Measurements from ENCODE around the gene ATG4A. TPM values are rescaled to one million over a fixed set of nuclear protein-coding genes. Genes with fewer than 3 reads are reported as not detected.

The ATG4A gene
- total and polyA plus RNA-seq, 2 experiments from 2014 or later: 8.2 to 11.5 TPM

DNA sequence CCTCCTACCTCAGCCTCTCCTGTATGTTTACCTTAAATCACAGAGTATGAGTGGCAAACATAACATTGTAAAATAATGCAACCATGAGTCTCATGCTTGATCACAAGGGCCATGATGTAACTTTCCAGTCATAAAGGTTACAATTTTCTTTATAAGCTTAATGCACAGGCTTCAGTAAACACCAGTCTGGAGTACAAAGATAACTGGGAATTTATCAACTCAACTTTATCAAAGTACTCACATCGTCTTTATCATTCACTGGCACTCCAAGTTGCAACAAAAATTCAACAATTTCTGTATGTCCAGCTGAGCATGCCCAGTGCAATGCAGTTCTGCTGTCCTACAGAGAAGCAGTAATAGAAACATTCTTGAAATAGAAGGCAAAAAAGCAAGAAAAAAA is 3.1 kb upstream of the ATG4A start:
- Histone ChIP-seq H3K4me3 (no peak overlapping the region), H3K9me2 (ENCODE audit: insufficient read depth) (no peaks in the 10 kb centered on the region), H3K9ac (no peak overlapping the region), H3F3A (ENCODE audit: insufficient read depth) (no peaks in the 10 kb centered on the region; the same call in 1 of the 2 replicates), H4K20me1 (ENCODE audit: insufficient read depth) (no peaks in the 10 kb centered on the region), H3K4me1 (ENCODE audit: insufficient read depth) (peaks cover 8% of the 10 kb centered on the region; the same call in 1 of the 2 replicates), H2AFZ (no peak overlapping the region), H3K36me3 (ENCODE audit: low read depth) (peaks cover 10% of the 10 kb centered on the region; the same call in 1 of the 2 replicates), H3K27ac (no peak overlapping the region), H3K4me2 (ENCODE audit: unreplicated experiment) (no peak overlapping the region), H3K27me3 (replicated peaks; ENCODE audit: insufficient read depth) (no peaks in the 10 kb centered on the region), H3K79me2 (ENCODE audit: insufficient read depth) (peaks cover 37% of the 10 kb centered on the region), H3K9me3 (ENCODE audit: low read depth) (no peaks in the 10 kb centered on the region)
- in situ Hi-C loops (cut with MboI): no loop called here
- WGBS, 2 experiments (ENCODE audit: low coverage in 1 of 2, low lambda C conversion rate in 2 of 2, missing lambda C conversion rate in 2 of 2): 100% methylated on average over 1 of the region's 1 CpG
- TF ChIP-seq EZH2 (IDR thresholded peaks at IDR 0.05; ENCODE audit: insufficient read depth, poor library complexity, severe bottlenecking) (no peak), EZH2phosphoT487 (IDR thresholded peaks at IDR 0.05; ENCODE audit: insufficient read depth, low read depth) (no peak)
- no peak for DNase-seq

DNA sequence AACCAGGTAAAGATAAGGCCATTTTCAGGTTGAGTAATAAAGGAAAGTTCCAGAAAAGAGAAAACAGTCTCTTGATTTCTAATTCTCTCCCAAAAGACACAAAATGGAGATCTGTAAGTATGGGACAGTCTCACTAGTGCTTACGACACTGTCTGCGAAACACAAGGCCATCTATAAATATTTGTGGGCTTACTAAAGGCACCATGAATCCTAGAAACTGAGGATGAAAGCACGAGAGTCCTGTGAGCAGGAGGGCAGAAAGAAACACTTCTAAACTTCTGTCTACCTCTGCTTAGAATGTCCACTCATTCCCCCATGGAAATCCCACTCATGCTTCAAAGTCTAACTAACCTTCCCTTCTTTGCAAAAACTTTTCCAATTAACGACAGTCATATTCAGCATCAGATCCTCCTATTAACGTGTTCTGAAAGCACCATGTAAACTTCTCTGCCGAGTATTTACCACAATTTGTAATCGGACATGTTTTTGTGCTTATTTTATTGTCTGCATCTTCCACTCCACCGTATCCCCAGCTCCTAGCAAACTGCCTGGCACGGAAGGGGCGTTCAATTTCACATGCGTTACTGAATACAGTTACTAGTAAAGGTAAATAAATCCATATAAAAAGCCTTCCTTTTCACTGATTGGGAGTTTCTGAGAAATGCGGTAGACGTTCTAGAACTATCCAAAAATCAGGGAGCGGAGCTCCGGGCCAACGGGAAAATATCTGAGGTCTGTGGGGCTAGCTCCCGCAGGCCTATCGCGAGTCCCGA is 901 bp upstream of the ATG4A start:
- H3K9ac ChIP-seq: peak overlapping the region; percentile 100
- H4K20me1 ChIP-seq (ENCODE audit: insufficient read depth): no peaks in the 10 kb centered on the region
- no peak for TF ChIP-seq EZH2 (IDR thresholded peaks at IDR 0.05; ENCODE audit: insufficient read depth, poor library complexity, severe bottlenecking)
- no peak for TF ChIP-seq EZH2phosphoT487 (IDR thresholded peaks at IDR 0.05; ENCODE audit: insufficient read depth, low read depth)
- peak; percentile 62 for DNase-seq
- peak overlapping the region; percentile 97 for H3K27ac ChIP-seq
- peaks cover 10% of the 10 kb centered on the region; the same call in 1 of the 2 replicates for H3K36me3 ChIP-seq (ENCODE audit: low read depth)
- peaks cover 8% of the 10 kb centered on the region; the same call in 1 of the 2 replicates for H3K4me1 ChIP-seq (ENCODE audit: insufficient read depth)
- H3K9me3 ChIP-seq (ENCODE audit: low read depth): no peaks in the 10 kb centered on the region
- peak overlapping the region; percentile 84 for H2AFZ ChIP-seq
- WGBS, 2 experiments (ENCODE audit: low coverage in 1 of 2, low lambda C conversion rate in 2 of 2, missing lambda C conversion rate in 2 of 2): 0% methylated on average over 13 to 20 of the region's 20 CpGs
- H3K4me3 ChIP-seq: peak overlapping the region; percentile 94
- H3K4me2 ChIP-seq (ENCODE audit: unreplicated experiment): peak overlapping the region; percentile 97
- H3F3A ChIP-seq (ENCODE audit: insufficient read depth): no peaks in the 10 kb centered on the region; the same call in 1 of the 2 replicates
- H3K27me3 ChIP-seq (replicated peaks; ENCODE audit: insufficient read depth): no peaks in the 10 kb centered on the region
- in situ Hi-C loops (cut with MboI): no loop called here
- no peaks in the 10 kb centered on the region for H3K9me2 ChIP-seq (ENCODE audit: insufficient read depth)
- H3K79me2 ChIP-seq (ENCODE audit: insufficient read depth): peaks cover 37% of the 10 kb centered on the region

- Histone ChIP-seq H3K4me2 (ENCODE audit: unreplicated experiment) (peak overlapping the region; percentile 72), H3F3A (ENCODE audit: insufficient read depth) (no peaks in the 10 kb centered on the region; the same call in 1 of the 2 replicates), H2AFZ (peak overlapping the region; percentile 99), H3K9ac (peak overlapping the region; percentile 100), H3K9me3 (ENCODE audit: low read depth) (no peaks in the 10 kb centered on the region), H3K27me3 (replicated peaks; ENCODE audit: insufficient read depth) (no peaks in the 10 kb centered on the region), H3K79me2 (ENCODE audit: insufficient read depth) (peaks cover 37% of the 10 kb centered on the region), H3K27ac (peak overlapping the region; percentile 15; the same call in 1 of the 2 replicates), H3K4me1 (ENCODE audit: insufficient read depth) (peaks cover 8% of the 10 kb centered on the region; the same call in 1 of the 2 replicates), H3K36me3 (ENCODE audit: low read depth) (peaks cover 2% of the 10 kb centered on the region; the same call in 1 of the 2 replicates), H3K4me3 (peak overlapping the region; percentile 94), H3K9me2 (ENCODE audit: insufficient read depth) (no peaks in the 10 kb centered on the region), H4K20me1 (ENCODE audit: insufficient read depth) (no peaks in the 10 kb centered on the region)
- DNase-seq: peak; percentile 33
- TF ChIP-seq EZH2 (IDR thresholded peaks at IDR 0.05; ENCODE audit: insufficient read depth, poor library complexity, severe bottlenecking): no peak
- no peak for TF ChIP-seq EZH2phosphoT487 (IDR thresholded peaks at IDR 0.05; ENCODE audit: insufficient read depth, low read depth)
- WGBS, 2 experiments (ENCODE audit: low coverage in 1 of 2, low lambda C conversion rate in 2 of 2, missing lambda C conversion rate in 2 of 2): 0 to 3% methylated on average over 5 to 15 of the region's 15 CpGs
- in situ Hi-C loops (cut with MboI): no loop called here
These were observed 307 bp downstream of the ATG4A start for GRCh38 chrX:108091878-108092291.

- peaks cover 4% of the 10 kb centered on the region; the same call in 1 of the 2 replicates for H3K4me1 ChIP-seq (ENCODE audit: insufficient read depth)
- H3K9me3 ChIP-seq (ENCODE audit: low read depth): no peaks in the 10 kb centered on the region
- TF ChIP-seq EZH2 (IDR thresholded peaks at IDR 0.05; ENCODE audit: insufficient read depth, poor library complexity, severe bottlenecking): no peak
- TF ChIP-seq EZH2phosphoT487 (IDR thresholded peaks at IDR 0.05; ENCODE audit: insufficient read depth, low read depth): no peak
- no peak overlapping the region for H3K4me3 ChIP-seq
- in situ Hi-C loops (cut with MboI): no loop called here
- H3K27me3 ChIP-seq (replicated peaks; ENCODE audit: insufficient read depth): no peaks in the 10 kb centered on the region
- H3K4me2 ChIP-seq (ENCODE audit: unreplicated experiment): no peak overlapping the region
- WGBS, 2 experiments (ENCODE audit: low coverage in 1 of 2, low lambda C conversion rate in 2 of 2, missing lambda C conversion rate in 2 of 2): 83% methylated on average over 2 of the region's 2 CpGs
- no peak overlapping the region for H3K27ac ChIP-seq
- no peak overlapping the region for H2AFZ ChIP-seq
- peak; percentile 43 for DNase-seq
- no peaks in the 10 kb centered on the region for H3K36me3 ChIP-seq (ENCODE audit: low read depth)
- no peaks in the 10 kb centered on the region for H4K20me1 ChIP-seq (ENCODE audit: insufficient read depth)
- H3F3A ChIP-seq (ENCODE audit: insufficient read depth): no peaks in the 10 kb centered on the region
- no peaks in the 10 kb centered on the region for H3K9me2 ChIP-seq (ENCODE audit: insufficient read depth)
- H3K9ac ChIP-seq: no peak overlapping the region
- H3K79me2 ChIP-seq (ENCODE audit: insufficient read depth): peaks cover 29% of the 10 kb centered on the region
These were observed 5.8 kb downstream of the ATG4A start for GRCh38 chrX:108097380-108097779.

All from GM23248 (cell line).